ENCODE measurements around the gene ZNRF1.
"Not testable (repeated sequence)": the region's sequence is repeated elsewhere in the genome, so short reads cannot be mapped to it uniquely, and the experiment has no call there.

Gene ZNRF1

GRCh38 chr16:75112734-75113491 is 114.1 kb downstream of the ZNRF1 start:
- no peak for DNase-seq (ENCODE audit: low read depth in 2 of 2)

GRCh38 chr16:75113541-75114121 is 114.8 kb downstream of the ZNRF1 start:
- DNase-seq (ENCODE audit: low read depth in 2 of 2), result no peak

GRCh38 chr16:75114179-75114945 is 115.5 kb downstream of the ZNRF1 start:
- DNase-seq (ENCODE audit: low read depth in 2 of 2), result no peak

- no peak for DNase-seq (ENCODE audit: low read depth in 2 of 2)
Measured at GRCh38 chr16:75114946-75115825, 116.4 kb downstream of the ZNRF1 start.

GRCh38 chr16:75116081-75116910 is 117.5 kb downstream of the ZNRF1 start, which contains the start of gene LDHD:
TSS of gene LDHD (minus strand) at chr16:75116780. CDS start at chr16:75116720, 60 bp downstream.
- DNase-seq (ENCODE audit: low read depth in 2 of 2), result no peak

GRCh38 chr16:75116911-75117245 is 118.1 kb downstream of the ZNRF1 start:
- DNase-seq (ENCODE audit: low read depth in 2 of 2), result no peak

GRCh38 chr16:75118943-75119539 is 120.2 kb downstream of the ZNRF1 start:
- DNase-seq (ENCODE audit: low read depth in 2 of 2), result no peak

GRCh38 chr16:75120253-75120652 is 121.4 kb downstream of the ZNRF1 start:
- DNase-seq (ENCODE audit: low read depth in 2 of 2), result no peak

GRCh38 chr16:75121949-75122568 is 123.2 kb downstream of the ZNRF1 start:
- no peak for DNase-seq (ENCODE audit: low read depth in 2 of 2)

GRCh38 chr16:75122609-75123008 is 123.8 kb downstream of the ZNRF1 start:
- DNase-seq (ENCODE audit: low read depth in 2 of 2), result no peak

- no peak for DNase-seq (ENCODE audit: low read depth in 2 of 2)
Measured at GRCh38 chr16:75127713-75128415, 129.0 kb downstream of the ZNRF1 start.

- DNase-seq (ENCODE audit: low read depth in 2 of 2), result not testable (repeated sequence)
Measured at GRCh38 chr16:75129421-75130149, 130.8 kb downstream of the ZNRF1 start.

GRCh38 chr16:75130150-75130771 is 131.4 kb downstream of the ZNRF1 start:
- no peak for DNase-seq (ENCODE audit: low read depth in 2 of 2)

- no peak for DNase-seq (ENCODE audit: low read depth in 2 of 2)
Measured at GRCh38 chr16:75131081-75131480, 132.3 kb downstream of the ZNRF1 start.

- DNase-seq (ENCODE audit: low read depth in 2 of 2), result no peak
Measured at GRCh38 chr16:75138233-75138632, 139.4 kb downstream of the ZNRF1 start.

- no peak for DNase-seq (ENCODE audit: low read depth in 2 of 2)
Measured at GRCh38 chr16:75138636-75139035, 139.8 kb downstream of the ZNRF1 start.

- no peak for DNase-seq (ENCODE audit: low read depth in 2 of 2)
Measured at GRCh38 chr16:75139498-75139897, 140.7 kb downstream of the ZNRF1 start.

GRCh38 chr16:75143941-75144340 is 145.1 kb downstream of the ZNRF1 start:
- no peak for DNase-seq (ENCODE audit: low read depth in 2 of 2)

Measured in stimulated activated CD8-positive, alpha-beta memory T cell treated with anti-CD3 and anti-CD28 coated beads, Interleukin-2, amount 100 ng/mL, for 1 hour (primary cell).